CD4-positive, CD25-positive, alpha-beta regulatory T cell (primary cell): ENCODE measurements around the gene MAB21L3. TPM values are rescaled to one million over a fixed set of nuclear protein-coding genes. Genes with fewer than 3 reads are reported as not detected.

Experiments used
- ATAC-seq, 2 donors: fragments of 150-1000 bp; cut with Tn5 transposase; one replicate each; pipeline ENCODE4 v1.10.0; 2021; ENCODE audit warnings: low read depth in 2 of 2, moderate number of reproducible peaks in 2 of 2, moderate library complexity in 1 of 2
- DNase-seq, 3 donors: peaks; one replicate each; pipeline versions ENCODE4 v3.0.0 to v3.0.0-alpha.2; 2012 to 2022; ENCODE audit warnings: mixed read lengths in 1 of 3
- H3K27ac ChIP-seq: one replicate; pipeline ENCODE4 v1.7.0; 2013; ENCODE audit warnings: mild to moderate bottlenecking, low read length; ENCODE audit not compliant: insufficient read depth, poor library complexity, severe bottlenecking
- H3K27me3 ChIP-seq: one replicate; pipeline ENCODE4 v1.7.0; 2013; ENCODE audit warnings: low read length; ENCODE audit not compliant: control insufficient read depth, insufficient read depth
- H3K36me3 ChIP-seq: one replicate; pipeline ENCODE4 v1.7.0; 2013; ENCODE audit warnings: mild to moderate bottlenecking, low read length, moderate library complexity; ENCODE audit not compliant: control insufficient read depth, insufficient read depth
- H3K4me1 ChIP-seq: 2 replicates; pipeline ENCODE4 v1.7.0; 2013; ENCODE audit warnings: mild to moderate bottlenecking, low read length; ENCODE audit not compliant: insufficient read depth, control insufficient read depth, poor library complexity, severe bottlenecking
- H3K4me3 ChIP-seq: one replicate; pipeline ENCODE4 v1.7.0; 2013; ENCODE audit warnings: low read depth, mild to moderate bottlenecking, low read length, moderate library complexity
- H3K9me3 ChIP-seq, 2 experiments: 1 replicate in 1 of 2; 2 replicates in 1 of 2; pipeline ENCODE4 v1.7.0; 2013; ENCODE audit warnings: low read length in 2 of 2, mild to moderate bottlenecking in 1 of 2, moderate library complexity in 1 of 2; ENCODE audit not compliant: control insufficient read depth in 2 of 2
- H3K27ac Mint-ChIP-seq, 3 donors: one replicate each; pipeline ENCODE4 v1.8.0; 2020 to 2022; ENCODE audit warnings: mild to moderate bottlenecking in 3 of 3, mixed read lengths in 3 of 3, moderate library complexity in 2 of 3
- H3K27me3 Mint-ChIP-seq: one replicate; pipeline ENCODE4 v1.8.0; 2022; ENCODE audit warnings: mild to moderate bottlenecking, mixed read lengths
- H3K36me3 Mint-ChIP-seq: one replicate; pipeline ENCODE4 v1.8.0; 2020; ENCODE audit warnings: mixed read lengths
- H3K4me1 Mint-ChIP-seq, 4 donors: one replicate each; pipeline ENCODE4 v1.8.0; 2020 to 2022; ENCODE audit warnings: mixed read lengths in 4 of 4, mild to moderate bottlenecking in 1 of 4
- H3K4me3 Mint-ChIP-seq, 4 donors: one replicate each; pipeline ENCODE4 v1.8.0; 2020 to 2022; ENCODE audit warnings: mild to moderate bottlenecking in 4 of 4, mixed read lengths in 4 of 4, moderate library complexity in 3 of 4
- H3K9me3 Mint-ChIP-seq, 7 donors: one replicate each; pipeline ENCODE4 v1.8.0; 2020 to 2022; ENCODE audit warnings: mixed read lengths in 7 of 7, mild to moderate bottlenecking in 3 of 7, moderate library complexity in 2 of 7
- polyA plus RNA-seq, 4 donors: library from polyadenylated mRNA; unstranded; fragments of 300-500 nt; fragmentation: Illumina TruSeq; gene quantifications; one replicate each; pipeline ENCODE4 v1.2.3, GENCODE V29; 2021
- total RNA-seq: library from RNA; stranded (reverse); gene quantifications from one replicate; pipeline ENCODE4 v1.2.3, GENCODE V29; 2022

MAB21L3 gene
- total and polyA plus RNA-seq, 5 donors from 2014 or later = not detected

- ATAC-seq = no peak
- no peaks in the 10 kb centered on the region for H3K4me1 Mint-ChIP-seq
- no peak overlapping the region for H3K27ac Mint-ChIP-seq
- no peaks in the 10 kb centered on the region for H3K36me3 Mint-ChIP-seq
- H3K9me3 Mint-ChIP-seq = peaks cover 0 to 16% (median 7%) of the 10 kb centered on the region in 7 donors
- H3K36me3 ChIP-seq = no peaks in the 10 kb centered on the region
- H3K4me3 Mint-ChIP-seq = no peak overlapping the region
- no peaks in the 10 kb centered on the region for H3K4me1 ChIP-seq
- H3K27ac ChIP-seq = no peak overlapping the region
- DNase-seq = no peak
- no peak overlapping the region for H3K4me3 ChIP-seq
- H3K9me3 ChIP-seq = peaks cover 17 to 19% of the 10 kb centered on the region in 2 experiments
- H3K27me3 ChIP-seq = peaks cover 4% of the 10 kb centered on the region
- H3K27me3 Mint-ChIP-seq = peaks cover 37% of the 10 kb centered on the region
Observed at GRCh38 chr1:116096013-116096618, 15.1 kb upstream of the MAB21L3 start.

GRCh38 chr1:116097626-116098025, 13.6 kb upstream of the MAB21L3 start:
- H3K4me3 Mint-ChIP-seq = no peak overlapping the region

GRCh38 chr1:116099379-116099778, 11.8 kb upstream of the MAB21L3 start:
- Mint-ChIP-seq H3K27ac (no peak overlapping the region), H3K9me3 (peaks cover 0 to 7% (median 3%) of the 10 kb centered on the region in 7 donors), H3K27me3 (peaks cover 30% of the 10 kb centered on the region), H3K36me3 (no peaks in the 10 kb centered on the region), H3K4me1 (no peaks in the 10 kb centered on the region), H3K4me3 (no peak overlapping the region)
- H3K4me1 ChIP-seq = no peaks in the 10 kb centered on the region
- peaks cover 12% of the 10 kb centered on the region for H3K27me3 ChIP-seq
- H3K36me3 ChIP-seq = no peaks in the 10 kb centered on the region
- no peak for ATAC-seq
- peaks cover 12 to 19% of the 10 kb centered on the region in 2 experiments for H3K9me3 ChIP-seq
- H3K4me3 ChIP-seq = no peak overlapping the region
- DNase-seq = no peak
- no peak overlapping the region for H3K27ac ChIP-seq

More at GRCh38 chr1:116097626-116098025, 13.6 kb upstream of the MAB21L3 start:
- H3K4me3 ChIP-seq = no peak overlapping the region
- Mint-ChIP-seq H3K4me1 (no peaks in the 10 kb centered on the region), H3K27me3 (peaks cover 30% of the 10 kb centered on the region), H3K36me3 (no peaks in the 10 kb centered on the region), H3K27ac (no peak overlapping the region), H3K9me3 (peaks cover 0 to 8% (median 5%) of the 10 kb centered on the region in 7 donors)
- DNase-seq = no peak
- no peaks in the 10 kb centered on the region for H3K36me3 ChIP-seq
- peaks cover 10% of the 10 kb centered on the region for H3K27me3 ChIP-seq
- H3K27ac ChIP-seq = no peak overlapping the region
- H3K9me3 ChIP-seq = peaks cover 12 to 19% of the 10 kb centered on the region in 2 experiments
- H3K4me1 ChIP-seq = no peaks in the 10 kb centered on the region
- ATAC-seq = no peak

- no peaks in the 10 kb centered on the region for H3K4me1 ChIP-seq
- Mint-ChIP-seq H3K9me3 (peaks cover 0 to 6% (median 3%) of the 10 kb centered on the region in 7 donors), H3K27ac (no peak overlapping the region), H3K4me1 (no peaks in the 10 kb centered on the region), H3K27me3 (peaks cover 25% of the 10 kb centered on the region), H3K36me3 (no peaks in the 10 kb centered on the region), H3K4me3 (no peak overlapping the region)
- no peak overlapping the region for H3K27ac ChIP-seq
- H3K27me3 ChIP-seq = peaks cover 12% of the 10 kb centered on the region
- DNase-seq (no peak), ATAC-seq (no peak)
- no peaks in the 10 kb centered on the region for H3K36me3 ChIP-seq
- H3K9me3 ChIP-seq = peaks cover 12 to 19% of the 10 kb centered on the region in 2 experiments
- H3K4me3 ChIP-seq = no peak overlapping the region
Observed at GRCh38 chr1:116099919-116100318, 11.3 kb upstream of the MAB21L3 start.

GRCh38 chr1:116104667-116105066, 6.5 kb upstream of the MAB21L3 start:
- Histone ChIP-seq H3K9me3 (no peaks in the 10 kb centered on the region), H3K36me3 (no peaks in the 10 kb centered on the region), H3K27me3 (peaks cover 7% of the 10 kb centered on the region), H3K4me1 (no peaks in the 10 kb centered on the region), H3K4me3 (no peak overlapping the region), H3K27ac (no peak overlapping the region)
- H3K4me1 Mint-ChIP-seq = no peaks in the 10 kb centered on the region
- H3K4me3 Mint-ChIP-seq = no peak overlapping the region
- ATAC-seq = no peak
- peaks cover 0 to 1% (median 0%) of the 10 kb centered on the region in 7 donors for H3K9me3 Mint-ChIP-seq
- no peak overlapping the region for H3K27ac Mint-ChIP-seq
- no peaks in the 10 kb centered on the region for H3K36me3 Mint-ChIP-seq
- DNase-seq = no peak
- peaks cover 21% of the 10 kb centered on the region for H3K27me3 Mint-ChIP-seq

- Mint-ChIP-seq H3K4me1 (no peaks in the 10 kb centered on the region), H3K27ac (no peak overlapping the region), H3K9me3 (no peaks in the 10 kb centered on the region), H3K36me3 (no peaks in the 10 kb centered on the region), H3K27me3 (peaks cover 24% of the 10 kb centered on the region), H3K4me3 (no peak overlapping the region)
- ATAC-seq (no peak), DNase-seq (no peak)
- Histone ChIP-seq H3K27me3 (peaks cover 7% of the 10 kb centered on the region), H3K27ac (no peak overlapping the region), H3K4me3 (no peak overlapping the region), H3K36me3 (no peaks in the 10 kb centered on the region), H3K9me3 (no peaks in the 10 kb centered on the region), H3K4me1 (no peaks in the 10 kb centered on the region)
Observed at GRCh38 chr1:116105996-116106395, 5.2 kb upstream of the MAB21L3 start.

GRCh38 chr1:116106646-116107045, 4.6 kb upstream of the MAB21L3 start:
- Mint-ChIP-seq H3K27ac (no peak overlapping the region), H3K27me3 (peaks cover 27% of the 10 kb centered on the region), H3K36me3 (no peaks in the 10 kb centered on the region), H3K4me1 (no peaks in the 10 kb centered on the region), H3K4me3 (no peak overlapping the region), H3K9me3 (peaks cover 0 to 2% (median 0%) of the 10 kb centered on the region in 7 donors)
- no peaks in the 10 kb centered on the region for H3K9me3 ChIP-seq
- H3K4me1 ChIP-seq = no peaks in the 10 kb centered on the region
- no peak overlapping the region for H3K27ac ChIP-seq
- DNase-seq (no peak), ATAC-seq (no peak)
- H3K36me3 ChIP-seq = no peaks in the 10 kb centered on the region
- no peak overlapping the region for H3K4me3 ChIP-seq
- H3K27me3 ChIP-seq = peaks cover 8% of the 10 kb centered on the region

GRCh38 chr1:116107371-116107770, 3.8 kb upstream of the MAB21L3 start:
- peaks cover 10% of the 10 kb centered on the region for H3K27me3 ChIP-seq
- H3K27ac ChIP-seq = no peak overlapping the region
- H3K4me3 ChIP-seq = no peak overlapping the region
- no peaks in the 10 kb centered on the region for H3K36me3 ChIP-seq
- no peaks in the 10 kb centered on the region for H3K4me1 Mint-ChIP-seq
- H3K4me3 Mint-ChIP-seq = no peak overlapping the region
- DNase-seq (no peak), ATAC-seq (no peak)
- H3K36me3 Mint-ChIP-seq = no peaks in the 10 kb centered on the region
- no peaks in the 10 kb centered on the region for H3K4me1 ChIP-seq
- no peak overlapping the region for H3K27ac Mint-ChIP-seq
- H3K9me3 Mint-ChIP-seq = peaks cover 0 to 2% (median 0%) of the 10 kb centered on the region in 7 donors
- no peaks in the 10 kb centered on the region for H3K9me3 ChIP-seq
- H3K27me3 Mint-ChIP-seq = peaks cover 25% of the 10 kb centered on the region
